Measurements from ENCODE around the gene CANT1.

- TF ChIP-seq GATA3 (IDR thresholded peaks at IDR 0.05; ENCODE audit: low read depth, low read length): no peak
- TF ChIP-seq GATA2 (IDR thresholded peaks at IDR 0.05; ENCODE audit: low read depth, low read length): no peak
These were observed 2.0 kb upstream of the CANT1 start for GRCh38 chr17:79011451-79012147.
